Upper lobe of left lung (tissue), 4 donors: ENCODE data around the gene MRPL14.
"Not testable (repeated sequence)": the region's sequence is repeated elsewhere in the genome, so short reads cannot be mapped to it uniquely, and the experiment has no call there.

Source experiments
- EP300 ChIP-seq, 4 donors: sonication (generic); formaldehyde crosslinking; IDR thresholded peaks; one replicate each; pipeline ENCODE4 v1.5.1; 2017; ENCODE audit warnings: antibody characterized with exemption in 4 of 4, control low read depth in 2 of 4
- TF ChIP-seq, protein P1 (sequence below), 6 experiments: fragments of 450-650 bp in 4 of 6; fragments of 200-600 bp in 2 of 6; sonication (generic) in 2 of 6; IDR thresholded peaks; one replicate each; pipeline ENCODE4 v1.5.1; 2016 to 2019; ENCODE audit warnings: antibody characterized with exemption in 6 of 6

DNA sequence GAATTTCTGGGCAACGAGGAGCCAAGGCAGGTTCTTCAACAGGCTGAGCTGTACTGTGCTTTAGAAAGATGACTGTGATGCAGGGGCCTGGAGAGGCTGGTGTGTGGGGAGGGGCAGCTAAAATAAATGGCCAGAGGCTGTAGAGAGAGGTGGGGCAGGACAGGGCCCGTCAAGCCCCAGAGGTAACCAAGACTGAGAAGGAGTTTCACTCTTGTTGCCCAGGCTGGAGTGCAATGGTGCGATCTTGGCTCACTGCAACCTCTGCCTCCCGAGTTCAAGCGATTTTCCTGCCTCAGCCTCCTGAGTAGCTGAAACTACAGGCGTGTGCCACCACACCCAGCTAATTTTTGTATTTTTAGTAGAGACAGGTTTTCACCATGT, 32.0 kb downstream of the MRPL14 start:
- TF ChIP-seq, protein P1, sequence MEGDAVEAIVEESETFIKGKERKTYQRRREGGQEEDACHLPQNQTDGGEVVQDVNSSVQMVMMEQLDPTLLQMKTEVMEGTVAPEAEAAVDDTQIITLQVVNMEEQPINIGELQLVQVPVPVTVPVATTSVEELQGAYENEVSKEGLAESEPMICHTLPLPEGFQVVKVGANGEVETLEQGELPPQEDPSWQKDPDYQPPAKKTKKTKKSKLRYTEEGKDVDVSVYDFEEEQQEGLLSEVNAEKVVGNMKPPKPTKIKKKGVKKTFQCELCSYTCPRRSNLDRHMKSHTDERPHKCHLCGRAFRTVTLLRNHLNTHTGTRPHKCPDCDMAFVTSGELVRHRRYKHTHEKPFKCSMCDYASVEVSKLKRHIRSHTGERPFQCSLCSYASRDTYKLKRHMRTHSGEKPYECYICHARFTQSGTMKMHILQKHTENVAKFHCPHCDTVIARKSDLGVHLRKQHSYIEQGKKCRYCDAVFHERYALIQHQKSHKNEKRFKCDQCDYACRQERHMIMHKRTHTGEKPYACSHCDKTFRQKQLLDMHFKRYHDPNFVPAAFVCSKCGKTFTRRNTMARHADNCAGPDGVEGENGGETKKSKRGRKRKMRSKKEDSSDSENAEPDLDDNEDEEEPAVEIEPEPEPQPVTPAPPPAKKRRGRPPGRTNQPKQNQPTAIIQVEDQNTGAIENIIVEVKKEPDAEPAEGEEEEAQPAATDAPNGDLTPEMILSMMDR (IDR thresholded peaks at IDR 0.05): not testable (repeated sequence)
- TF ChIP-seq EP300 (IDR thresholded peaks at IDR 0.05): not testable (repeated sequence)
